Right renal pelvis (tissue), 4 donors: ENCODE results near the gene BRF1. TPM values are rescaled to one million over a fixed set of nuclear protein-coding genes. Genes with fewer than 3 reads are reported as not detected.

Experiments
- DNase-seq, 4 donors: peaks; one replicate each; pipeline ENCODE4 v3.0.0-alpha.2; 2013; ENCODE audit warnings: low read depth in 4 of 4, low spot score in 3 of 4, missing footprints in 1 of 4
- polyA plus RNA-seq, 4 donors: library from polyadenylated mRNA; unstranded; fragments of 120-200 nt; gene quantifications; one replicate each; pipeline ENCODE4 v1.2.1, GENCODE V29; 2013; ENCODE audit not compliant: insufficient read length in 4 of 4

Gene BRF1
- polyA plus RNA-seq, 4 donors: 27.1 to 34.1 (median 28.7) TPM

DNA sequence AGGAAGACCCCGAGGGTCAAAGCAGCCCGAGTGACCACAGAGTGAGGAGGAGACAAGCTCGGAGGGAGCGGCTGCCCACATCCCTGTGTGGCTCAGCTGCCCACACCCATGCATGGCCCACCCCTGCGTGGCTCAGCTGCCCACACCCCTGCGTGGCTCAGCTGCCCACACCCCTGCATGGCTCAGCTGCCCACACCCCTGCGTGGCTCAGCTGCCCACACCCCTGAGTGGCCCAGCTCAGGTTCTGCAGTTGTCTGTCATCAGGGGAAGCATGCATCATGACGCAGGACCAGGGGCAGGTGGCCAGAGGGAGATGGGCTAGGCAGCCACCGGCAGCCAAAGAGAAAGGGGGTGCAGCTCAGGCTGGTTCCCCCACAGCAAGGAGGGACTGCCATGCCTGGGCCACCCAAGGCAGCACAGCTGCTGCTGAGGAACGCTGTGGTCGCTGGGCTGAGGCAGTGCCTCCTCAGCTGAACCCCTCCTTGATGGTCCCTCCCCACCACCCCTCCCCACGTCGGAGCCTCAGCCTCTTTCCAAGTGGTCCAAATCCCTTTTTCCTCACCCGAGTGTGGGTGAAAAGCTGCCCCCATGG lies 86.4 kb downstream of the BRF1 start:
- DNase-seq: no peak

DNA sequence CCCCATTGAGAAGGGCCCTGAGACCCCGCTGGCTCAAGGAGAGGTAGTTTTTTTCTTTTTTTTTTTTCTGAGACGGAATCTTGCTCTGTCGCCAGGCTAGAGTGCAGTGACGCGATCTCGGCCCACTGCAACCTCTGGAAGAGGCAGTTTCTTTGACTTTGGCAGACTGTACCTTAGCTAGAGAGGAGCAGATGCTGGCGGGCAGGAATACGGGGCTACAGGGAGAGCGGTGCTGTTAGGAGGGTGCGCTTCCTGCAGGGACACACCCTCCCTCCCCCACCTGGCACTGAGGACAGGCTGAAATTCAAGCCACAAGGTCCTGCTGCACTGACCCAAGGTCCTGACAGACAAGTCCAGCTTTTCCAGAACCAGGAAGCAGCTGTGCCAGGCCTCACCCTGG lies 87.4 kb downstream of the BRF1 start:
- DNase-seq: no peak

DNA sequence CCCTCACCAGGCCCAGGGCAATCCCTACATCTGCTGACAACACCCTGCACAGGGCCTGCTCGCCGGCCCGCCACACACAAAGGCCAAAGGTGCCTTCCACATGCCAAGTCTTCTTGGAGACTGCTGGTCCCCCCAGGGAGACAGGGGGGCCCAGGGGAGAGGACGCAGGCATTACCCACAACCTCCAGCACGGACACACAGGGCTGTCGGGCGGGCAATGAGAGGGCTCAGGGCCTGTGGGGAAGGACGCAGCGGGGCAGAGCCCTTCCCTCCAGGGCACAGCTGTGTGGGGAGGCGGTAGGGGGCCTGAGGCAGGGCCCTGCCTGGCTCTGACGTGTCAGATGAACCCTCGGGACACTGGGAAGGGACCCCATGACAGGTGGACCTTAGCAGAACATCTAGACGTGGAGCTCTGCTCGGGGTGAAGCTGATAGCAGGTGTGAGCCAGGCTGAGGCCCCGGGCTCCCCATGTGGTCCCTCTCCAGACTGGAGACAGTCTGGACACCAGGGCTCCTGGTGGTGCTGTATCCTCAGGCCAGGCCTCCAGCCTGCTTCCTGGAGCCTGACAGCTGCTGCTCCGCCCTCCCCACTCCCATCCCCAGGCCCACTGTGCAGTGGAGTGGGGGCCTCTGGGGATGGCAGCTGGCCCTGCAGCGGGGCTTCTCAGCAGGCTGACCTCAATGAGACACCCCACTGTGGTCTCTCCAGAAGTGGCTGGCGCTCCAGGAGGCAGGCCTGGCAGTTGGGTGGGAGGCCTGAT lies 88.1 kb downstream of the BRF1 start:
- no peak for DNase-seq

DNA sequence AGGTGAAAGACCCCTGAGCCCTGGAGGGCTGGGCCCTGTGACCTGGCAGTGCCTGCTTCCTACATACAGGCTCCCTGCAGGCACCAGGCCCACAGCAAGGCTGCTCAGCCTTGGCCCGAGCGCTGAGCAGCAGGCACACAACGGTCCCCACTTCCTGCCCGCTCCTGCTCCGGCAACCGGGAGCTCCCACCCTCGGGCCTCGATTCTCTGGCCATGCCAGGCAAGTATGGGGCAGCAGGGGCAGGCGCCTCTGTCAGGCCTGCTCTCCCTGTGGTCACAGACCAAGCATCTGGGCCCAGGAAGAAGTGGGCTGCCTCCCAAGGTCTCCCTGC lies 89.1 kb downstream of the BRF1 start:
- DNase-seq: no peak

DNA sequence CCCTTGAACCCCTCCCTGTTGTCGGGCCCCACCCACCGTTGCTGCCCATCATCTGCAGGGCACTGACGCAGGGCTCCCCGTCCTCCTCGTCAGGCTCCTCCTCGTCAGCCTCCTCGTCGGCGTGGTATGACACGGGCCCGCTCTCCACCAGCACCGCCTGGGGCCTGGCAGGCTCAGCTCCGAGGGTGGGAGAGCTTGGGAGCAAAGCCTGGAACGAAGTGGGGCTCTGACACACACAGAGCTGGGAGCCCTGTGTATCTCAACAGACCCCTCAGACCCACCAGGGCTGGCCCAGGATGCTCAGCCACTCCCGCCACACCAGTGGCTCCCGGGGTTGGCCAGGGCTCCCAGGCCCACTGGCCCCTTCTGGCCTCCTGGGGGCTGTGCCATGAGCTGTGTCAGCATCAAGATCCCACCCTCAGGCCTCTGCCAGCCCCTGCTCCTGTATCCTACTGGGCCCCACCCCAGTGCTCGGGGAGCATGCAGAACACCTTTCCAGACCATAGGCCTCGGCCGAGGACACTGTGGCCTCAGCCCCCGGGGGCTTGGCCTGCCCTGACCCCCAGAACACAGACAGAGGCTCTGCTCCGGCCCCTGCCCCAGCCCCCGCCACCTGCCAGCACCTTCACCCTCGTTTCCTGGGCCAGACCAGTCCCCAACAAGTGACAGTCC lies 89.6 kb downstream of the BRF1 start:
- no peak for DNase-seq

DNA sequence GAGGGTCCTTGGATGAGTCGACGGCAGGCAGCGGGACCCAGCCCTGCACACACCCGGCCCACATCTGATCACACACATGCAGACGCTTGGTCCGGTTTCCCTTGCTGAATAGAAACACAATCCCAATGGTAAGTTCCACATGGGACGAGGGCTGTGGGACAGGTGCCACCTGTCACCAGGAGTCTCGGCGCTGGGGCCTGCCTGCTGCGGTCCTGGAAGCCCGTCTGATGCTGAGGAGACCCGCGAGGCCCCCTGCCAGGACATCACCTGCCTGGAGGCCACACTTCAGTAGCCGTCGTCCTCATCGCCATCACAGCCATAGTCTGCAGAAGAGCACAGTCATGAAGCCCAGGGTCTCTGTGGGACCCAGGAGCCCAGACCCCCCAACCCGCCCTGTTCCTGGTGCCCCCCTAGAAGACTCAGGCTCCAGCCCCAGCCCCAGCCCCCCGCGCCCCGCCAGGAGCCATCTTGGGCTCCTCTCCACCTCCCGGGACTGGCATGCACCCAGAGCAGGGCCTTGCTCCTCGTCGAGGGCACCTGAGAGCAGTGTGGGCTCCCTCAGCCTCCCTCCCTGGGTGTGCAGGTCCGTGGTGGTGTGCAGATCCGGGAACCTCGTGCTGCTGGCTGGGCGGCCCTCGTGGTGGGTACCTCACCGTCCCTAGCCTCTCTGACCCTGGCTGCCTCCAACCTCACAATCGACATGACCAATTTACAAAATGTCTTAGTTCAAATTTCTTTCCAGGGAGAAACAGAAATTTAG lies 90.4 kb downstream of the BRF1 start:
- no peak for DNase-seq

DNA sequence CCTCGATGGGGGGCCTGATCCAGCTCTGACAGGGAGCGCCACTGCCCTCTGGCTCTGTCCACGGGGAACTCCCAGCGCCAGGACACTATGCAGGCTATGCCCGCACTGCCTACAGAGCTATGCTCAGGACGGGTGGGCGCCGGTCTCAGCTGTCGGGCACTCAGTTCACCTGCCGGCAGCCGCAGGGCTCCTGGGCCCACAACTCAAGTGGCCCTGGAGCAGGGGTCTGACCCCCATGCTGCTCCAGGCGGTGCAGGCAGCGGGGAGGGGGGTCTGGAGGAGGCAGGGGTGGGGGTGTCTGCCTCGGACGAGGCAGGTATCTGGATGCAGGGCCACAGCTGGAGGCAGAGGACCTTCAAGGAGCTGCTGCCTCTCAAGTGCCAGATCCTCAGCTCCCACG lies 91.2 kb downstream of the BRF1 start:
- no peak for DNase-seq

DNA sequence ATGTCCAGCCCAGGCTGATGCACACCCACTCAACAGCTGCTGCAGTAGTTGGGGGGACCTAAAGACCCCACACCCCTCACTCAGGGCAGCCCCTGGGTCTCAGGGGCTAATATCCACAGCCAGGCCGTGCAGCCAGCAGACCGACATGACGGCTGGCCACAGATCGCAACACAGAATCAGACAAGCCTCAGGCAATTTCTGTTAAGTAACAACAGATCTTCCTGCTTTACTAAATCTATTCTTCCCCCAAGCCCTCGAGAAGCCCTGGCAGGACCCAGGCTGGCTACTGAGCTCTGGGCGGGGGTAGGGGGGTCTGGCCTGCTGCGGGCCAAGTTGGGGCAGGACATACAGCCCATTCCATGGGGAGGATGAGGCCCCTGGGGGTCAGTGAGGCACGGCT lies 91.7 kb downstream of the BRF1 start:
- no peak for DNase-seq

DNA sequence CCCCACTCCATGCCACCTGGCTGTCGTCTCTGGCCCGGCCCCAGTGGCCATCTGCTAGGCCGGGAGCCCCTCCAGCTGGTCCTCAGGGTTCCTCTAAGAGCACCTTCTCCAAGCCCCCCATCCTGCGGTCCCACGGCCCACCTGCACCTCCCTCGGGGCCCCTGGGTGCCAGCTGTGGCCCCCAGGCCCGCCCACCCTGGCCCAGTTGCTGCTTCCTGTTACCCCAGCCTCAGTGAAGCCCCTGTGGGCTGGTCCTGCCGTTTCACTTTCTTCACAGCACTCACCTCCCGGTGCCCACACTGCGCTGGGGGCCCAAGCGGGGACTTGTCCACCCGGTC lies 92.1 kb downstream of the BRF1 start:
- DNase-seq: no peak

DNA sequence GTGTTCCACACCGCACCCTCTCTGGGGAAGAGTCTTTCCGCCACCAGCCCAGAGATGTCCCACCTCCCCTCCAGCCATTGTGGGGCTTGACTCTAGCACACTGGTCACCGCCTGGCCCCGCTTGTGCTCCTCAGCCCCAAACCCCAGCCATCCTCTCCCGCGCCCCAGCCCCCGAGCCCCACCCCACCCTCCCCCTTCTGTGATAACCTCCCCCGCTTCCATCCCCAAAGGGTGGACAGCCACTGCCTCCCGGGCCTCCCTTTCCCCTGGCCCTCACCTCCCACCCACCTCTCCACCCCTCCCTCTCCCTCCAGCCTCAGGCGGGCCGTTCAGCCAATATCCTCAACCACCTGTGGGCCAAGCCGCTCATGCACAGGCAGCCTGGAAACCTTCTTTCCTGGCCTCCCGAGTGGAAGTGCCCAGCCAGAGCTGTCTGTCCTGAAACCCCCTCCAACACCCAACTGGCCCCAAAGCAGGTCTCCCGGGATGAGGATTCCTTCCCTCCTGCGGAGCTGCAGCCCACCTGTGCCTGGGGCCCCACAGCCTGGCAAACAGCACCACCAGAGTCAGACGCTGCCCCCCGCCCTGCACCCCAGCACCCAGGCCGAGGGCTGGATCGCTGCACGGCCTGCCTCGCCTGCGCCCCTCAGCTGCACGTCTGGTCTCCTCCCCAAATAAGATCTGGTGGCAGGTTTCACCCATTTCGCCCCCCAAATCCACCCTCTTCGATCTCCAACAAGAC lies 92.6 kb downstream of the BRF1 start:
- DNase-seq: no peak

DNA sequence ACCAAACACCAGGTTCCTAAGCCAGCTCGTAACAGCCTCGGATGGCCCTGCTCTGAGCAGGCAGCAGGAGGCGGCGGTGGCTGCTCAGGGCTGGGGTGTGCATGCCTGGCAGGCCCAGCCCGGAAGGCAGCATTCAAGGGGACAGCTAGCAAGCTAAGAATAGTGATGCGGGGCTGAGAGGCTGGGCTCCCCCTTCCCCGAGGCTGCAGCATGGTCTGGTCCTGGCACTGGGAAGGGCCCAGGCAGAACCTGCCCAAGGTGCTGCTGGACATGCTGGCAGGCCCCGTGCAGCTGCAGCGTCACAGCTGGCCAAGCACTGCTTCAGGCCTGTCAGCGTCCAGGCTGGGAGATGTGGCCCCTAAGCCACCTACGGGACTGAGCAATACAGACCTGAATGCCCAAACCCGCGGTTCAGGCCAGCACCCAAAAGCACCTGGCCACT lies 93.3 kb downstream of the BRF1 start:
- DNase-seq: no peak

DNA sequence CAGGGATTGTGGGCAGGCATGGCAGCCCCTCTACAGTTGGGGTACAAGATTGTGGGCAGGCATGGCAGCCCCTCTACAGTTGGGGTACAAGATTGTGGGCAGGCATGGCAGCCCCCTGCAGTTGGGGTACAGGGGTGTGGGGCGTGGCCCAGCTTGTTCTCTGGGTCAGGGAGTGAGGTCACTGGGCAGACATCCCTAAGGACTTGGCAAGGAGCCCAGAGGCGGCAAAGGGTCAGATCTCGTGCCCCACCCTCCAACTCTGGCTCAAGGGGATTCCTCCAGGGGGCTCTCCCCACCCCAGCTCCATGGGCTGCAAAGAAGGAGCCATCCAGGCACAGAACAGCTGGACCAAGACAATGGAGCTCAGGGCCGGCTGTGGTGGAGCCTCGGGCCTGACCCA lies 93.9 kb downstream of the BRF1 start:
- DNase-seq: no peak

DNA sequence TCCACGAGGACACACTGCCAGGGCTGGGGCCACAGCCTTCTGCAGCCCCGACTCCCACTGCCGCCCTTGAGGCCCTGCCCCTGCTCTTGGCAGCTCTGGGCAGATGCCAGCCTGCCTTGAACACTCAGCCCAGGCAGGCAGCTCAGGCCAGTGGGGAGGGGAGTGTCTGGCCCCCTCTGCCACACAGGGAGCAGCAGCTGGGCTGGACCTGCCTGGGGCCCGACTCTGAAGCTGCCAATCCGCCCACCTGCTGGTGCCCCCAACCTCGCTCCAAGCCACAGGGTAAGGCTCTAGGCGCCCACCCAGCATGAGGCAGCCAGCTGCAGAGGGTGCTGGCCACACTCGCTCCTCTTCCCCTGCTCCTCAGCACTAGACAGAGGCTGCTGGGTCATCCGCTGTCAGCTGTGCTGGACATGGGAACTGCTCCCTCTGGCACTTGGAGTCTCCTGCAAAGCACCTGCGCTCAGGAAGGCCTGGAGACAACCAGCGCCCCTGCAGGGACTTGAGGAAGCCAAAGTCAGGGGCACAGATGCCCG lies 95.1 kb downstream of the BRF1 start:
- DNase-seq: no peak

DNA sequence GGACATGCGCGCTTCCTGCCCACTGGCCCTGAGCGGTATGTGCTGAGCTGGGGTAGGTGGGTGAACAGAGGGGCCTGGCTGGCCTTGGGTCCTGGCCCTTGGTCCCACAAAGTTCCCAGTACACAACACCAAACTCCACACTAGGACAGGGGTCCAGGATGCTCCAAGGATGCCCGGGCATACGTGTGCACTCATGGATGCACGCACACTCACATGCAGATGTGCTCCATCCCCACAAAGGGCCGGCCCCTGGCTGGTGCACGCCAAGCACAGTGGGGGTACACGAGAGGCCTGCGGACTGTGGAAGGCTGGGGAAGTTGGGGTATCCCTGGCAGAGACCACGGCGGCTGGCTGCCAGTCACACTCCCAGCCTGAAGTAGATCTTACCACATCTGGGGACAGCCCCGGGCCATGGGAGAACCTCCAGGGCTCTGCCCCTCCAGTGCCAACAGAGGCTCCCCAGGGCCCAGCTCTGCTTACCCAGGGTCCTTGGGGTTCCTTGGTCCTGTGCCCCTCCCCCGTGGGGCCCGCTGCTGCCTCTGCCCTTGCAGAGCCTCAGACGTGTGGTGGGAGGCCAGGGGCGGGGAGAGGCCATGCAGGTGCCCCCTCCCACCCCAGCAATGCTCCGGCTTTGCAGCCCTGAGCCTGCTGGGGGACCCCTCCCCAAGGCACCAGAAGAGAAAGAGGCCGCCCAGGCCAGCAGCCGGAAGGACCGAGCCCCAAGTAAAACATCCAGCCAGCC lies 95.7 kb downstream of the BRF1 start:
- DNase-seq: no peak

DNA sequence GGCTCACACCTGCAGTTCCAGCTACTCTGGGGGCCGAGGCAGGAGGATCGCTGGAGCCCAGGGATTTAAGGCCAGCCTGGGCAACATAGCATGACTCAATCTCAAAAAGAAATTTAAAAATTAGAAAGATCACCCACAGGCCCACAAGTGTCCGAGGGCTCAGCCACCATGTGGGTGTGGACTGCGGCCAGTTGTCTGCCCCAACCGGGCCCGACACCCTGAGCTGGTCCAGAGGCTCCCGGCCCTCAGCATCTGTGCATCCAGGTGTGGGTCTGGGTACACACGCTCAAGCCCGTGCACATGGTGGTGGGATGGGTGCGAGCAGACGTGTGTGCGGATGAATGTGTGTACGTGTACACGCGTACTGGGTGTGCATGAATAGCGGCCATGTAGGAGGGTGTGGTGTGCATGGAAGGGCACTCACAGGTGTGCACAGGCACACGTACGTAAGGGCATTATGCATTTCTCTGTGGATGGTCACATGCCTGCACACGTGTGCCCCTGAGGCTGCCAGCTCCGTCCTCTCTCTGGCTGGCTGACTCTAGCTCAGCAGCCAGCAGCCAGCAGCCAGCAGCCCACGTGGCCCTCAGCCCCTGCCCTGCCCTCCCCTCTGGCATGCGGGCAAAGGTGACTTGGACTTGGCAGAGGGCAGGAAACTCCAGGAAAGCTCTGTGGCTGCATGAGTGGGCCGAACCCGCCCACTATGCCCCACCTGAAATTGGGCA lies 96.4 kb downstream of the BRF1 start:
- DNase-seq: no peak

DNA sequence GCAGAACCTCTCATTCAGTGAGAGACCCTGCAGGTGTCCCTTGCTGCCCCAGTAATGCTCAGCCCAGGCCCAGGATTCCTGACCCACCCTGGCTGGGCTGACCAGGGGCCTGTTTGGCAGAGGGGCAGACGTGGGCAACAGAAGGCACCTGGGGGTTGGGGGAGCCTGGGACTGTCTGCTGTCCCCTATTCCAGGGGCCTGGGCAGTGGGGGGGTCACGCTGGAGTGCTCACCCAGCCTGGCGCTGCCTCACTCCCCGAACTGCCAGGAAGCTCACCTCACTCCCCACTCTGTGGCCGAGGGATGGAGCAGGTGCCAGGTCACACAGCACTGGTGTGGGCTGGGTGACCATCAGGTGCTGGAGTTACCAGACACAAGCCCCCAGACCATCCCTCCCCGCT lies 97.1 kb downstream of the BRF1 start:
- no peak for DNase-seq

DNA sequence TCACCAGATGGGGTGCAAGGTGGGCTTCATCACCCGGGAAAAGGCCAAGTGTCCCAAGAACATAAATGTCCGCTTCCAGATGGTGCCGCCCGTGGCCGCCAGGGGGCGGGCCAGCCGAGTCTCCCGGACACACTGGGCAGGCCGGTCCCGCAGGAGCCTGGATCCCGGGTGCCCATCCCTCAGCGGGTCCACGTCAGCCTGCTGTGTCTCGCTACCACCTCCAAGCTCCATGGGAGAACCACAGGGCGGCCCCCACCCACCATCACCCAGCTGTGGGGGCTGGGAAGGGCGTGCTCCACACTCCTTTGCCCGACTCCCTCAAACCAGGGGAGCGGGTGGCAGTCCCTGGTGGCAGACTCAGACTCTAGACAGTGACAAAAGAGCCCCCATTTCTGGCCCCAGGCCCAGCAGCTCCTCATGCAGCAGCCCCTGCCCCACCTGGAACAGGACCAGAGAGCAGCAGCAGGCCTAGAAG lies 97.7 kb downstream of the BRF1 start:
- no peak for DNase-seq

DNA sequence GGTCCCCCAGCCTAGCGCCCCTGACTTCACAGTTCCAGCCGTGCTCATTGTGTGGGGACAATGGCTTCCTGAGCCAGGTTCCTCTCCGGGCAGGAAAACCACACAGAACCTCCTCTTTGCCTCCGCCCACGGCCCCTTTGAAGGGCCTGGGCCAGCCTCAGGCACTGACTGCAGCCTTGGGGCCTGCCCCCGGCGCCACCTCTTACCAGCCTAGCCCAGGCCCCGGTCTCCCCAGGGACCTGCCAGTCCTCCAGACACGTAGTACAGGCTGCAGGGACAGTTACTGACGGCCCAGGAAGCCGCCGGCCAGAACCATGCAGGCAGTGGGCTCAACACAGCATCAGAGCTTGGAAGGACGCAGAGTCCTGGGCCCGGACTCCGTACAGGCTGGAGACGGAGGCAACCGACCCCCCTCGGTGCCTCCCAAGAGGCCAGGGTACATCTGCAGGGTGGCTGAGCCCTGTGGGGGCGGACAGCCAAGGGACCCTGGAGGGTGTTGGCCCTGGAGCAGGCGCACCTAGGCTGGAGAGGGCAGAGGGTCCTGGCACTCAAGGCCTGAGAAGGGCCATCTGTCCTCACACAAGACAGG lies 98.8 kb downstream of the BRF1 start:
- DNase-seq: no peak
